Vagina (tissue), 2 donors: ENCODE measurements around the gene SURF4. TPM values are rescaled to one million over a fixed set of nuclear protein-coding genes. Genes with fewer than 3 reads are reported as not detected.

Source experiments
- DNase-seq, 2 donors: peaks; one replicate each; pipeline ENCODE4 v3.0.0-alpha.2; 2017; ENCODE audit errors: extremely low spot score in 2 of 2
- H3K27ac ChIP-seq: fragments of 200-600 bp; sonication (generic); one replicate; pipeline ENCODE4 v1.5.1; 2019
- H3K27me3 ChIP-seq: fragments of 200-600 bp; sonication (generic); one replicate; pipeline ENCODE4 v1.5.1; 2019
- H3K36me3 ChIP-seq, 2 donors: fragments of 200-600 bp; sonication (generic); one replicate each; pipeline ENCODE4 v1.5.1; 2017 to 2019
- H3K4me1 ChIP-seq: fragments of 200-600 bp; sonication (generic); one replicate; pipeline ENCODE4 v1.5.1; 2019
- H3K4me3 ChIP-seq, 2 donors: fragments of 200-600 bp; sonication (generic); 1 replicate in 1 of 2; 2 replicates in 1 of 2; pipeline ENCODE4 v1.5.1; 2016 to 2019
- H3K9me3 ChIP-seq: fragments of 200-600 bp; sonication (generic); one replicate; pipeline ENCODE4 v1.5.1; 2019
- POLR2A ChIP-seq, 2 donors: fragments of 450-650 bp; IDR thresholded peaks; one replicate each; pipeline ENCODE4 v1.6.1; 2017; ENCODE audit warnings: antibody characterized with exemption in 2 of 2, mild to moderate bottlenecking in 2 of 2, moderate library complexity in 2 of 2
- POLR2AphosphoS5 ChIP-seq, 2 donors: sonication (generic); formaldehyde crosslinking; IDR thresholded peaks; one replicate each; pipeline ENCODE4 v1.9.0; 2017; ENCODE audit warnings: antibody characterized with exemption in 2 of 2, mild to moderate bottlenecking in 2 of 2, low read depth in 1 of 2; ENCODE audit not compliant: insufficient read depth in 1 of 2
- intact Hi-C: fragments of 100-400 bp; cut with DNase I; formaldehyde crosslinking; loops from one replicate; pipeline ENCODE4 v1.15.1; 2023
- total RNA-seq: library from RNA; depleted of rRNA; stranded (reverse); fragments of >200 nt; gene quantifications from one replicate; pipeline ENCODE4 v1.2.3, GENCODE V29; 2016
- TF ChIP-seq, protein P1 (sequence below), 3 experiments: fragments of 450-650 bp in 2 of 3; fragments of 200-600 bp in 1 of 3; sonication (generic) in 1 of 3; IDR thresholded peaks; one replicate each; pipeline ENCODE4 v1.5.1; 2017 to 2019; ENCODE audit warnings: antibody characterized with exemption in 3 of 3, mild to moderate bottlenecking in 2 of 3, moderate library complexity in 2 of 3

Gene SURF4
- total RNA-seq: 112 TPM

DNA sequence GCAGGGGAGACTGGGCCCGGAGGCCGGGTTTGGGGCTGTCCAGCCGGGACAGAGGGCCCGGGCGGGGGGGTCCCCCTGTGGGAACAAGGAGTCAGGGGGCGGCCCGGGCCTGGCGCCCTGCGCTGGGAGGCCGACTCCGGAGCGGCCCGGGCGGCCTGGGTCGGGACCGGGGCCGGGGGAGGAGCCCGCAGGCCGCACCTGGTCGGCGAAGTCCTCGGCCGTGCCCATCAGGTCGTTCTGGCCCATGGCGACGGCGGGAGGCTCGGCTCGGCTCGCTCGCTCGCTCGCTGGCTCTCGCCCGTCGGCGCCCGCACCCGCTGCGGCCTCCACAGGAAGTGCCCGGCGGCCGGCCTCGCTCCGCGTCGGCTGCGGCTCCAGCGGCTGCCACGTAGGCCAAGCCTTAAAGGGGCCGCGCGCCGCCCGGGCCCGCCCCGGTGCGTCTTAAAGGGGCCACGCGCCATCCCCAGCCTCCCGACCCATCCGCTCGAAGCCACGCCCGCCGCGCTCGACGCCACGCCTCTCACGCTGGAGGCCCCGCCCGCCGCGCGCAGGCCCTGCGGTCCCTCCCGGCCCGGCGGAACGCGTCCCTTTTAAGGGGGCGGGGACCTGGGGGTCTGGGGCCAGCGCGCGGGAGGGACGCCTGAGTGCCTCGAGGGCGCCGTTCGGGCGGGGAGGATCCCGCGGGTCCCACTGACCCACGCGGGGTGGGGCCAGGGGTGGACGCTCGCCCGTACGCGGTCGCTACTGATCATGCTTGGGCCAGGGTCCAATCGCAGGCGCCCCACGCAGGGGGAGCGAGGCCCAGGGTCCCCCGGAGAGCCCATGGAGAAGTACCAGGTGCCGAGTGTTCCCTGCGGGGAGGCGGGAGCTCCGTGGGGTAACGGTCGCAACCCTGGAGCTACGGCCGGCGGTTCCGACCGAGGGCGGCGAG, at the start of gene SURF4, which contains the start of gene STKLD1:
SURF4 (minus strand) TSS at position 337 of the 931 bp plus-strand sequence; CDS start at position 246, 91 bp downstream.
STKLD1 (plus strand) TSS at position 643 of the 931 bp plus-strand sequence; CDS start at position 751, 108 bp downstream.
- intact Hi-C loops: loop anchor here (10.0 kb wide), 1 partner anchor 1771 kb away; no protein-coding TSS in a partner anchor
- Histone ChIP-seq H3K27ac (peak within 1 kb of the TSS; percentile 86), H3K36me3 (no peaks in the 10 kb centered on the region), H3K4me3 (peak within 1 kb of the TSS; percentile 91 to 92), H3K27me3 (no peaks in the 10 kb centered on the region), H3K4me1 (peaks cover 54% of the 10 kb centered on the region), H3K9me3 (no peaks in the 10 kb centered on the region)
- DNase-seq: no peak
- peak in 1 of 2 donors; percentile 49 for TF ChIP-seq POLR2AphosphoS5 (IDR thresholded peaks at IDR 0.05; ENCODE audit: insufficient read depth in 1 of 2, low read depth in 1 of 2)
- TF ChIP-seq, protein P1, sequence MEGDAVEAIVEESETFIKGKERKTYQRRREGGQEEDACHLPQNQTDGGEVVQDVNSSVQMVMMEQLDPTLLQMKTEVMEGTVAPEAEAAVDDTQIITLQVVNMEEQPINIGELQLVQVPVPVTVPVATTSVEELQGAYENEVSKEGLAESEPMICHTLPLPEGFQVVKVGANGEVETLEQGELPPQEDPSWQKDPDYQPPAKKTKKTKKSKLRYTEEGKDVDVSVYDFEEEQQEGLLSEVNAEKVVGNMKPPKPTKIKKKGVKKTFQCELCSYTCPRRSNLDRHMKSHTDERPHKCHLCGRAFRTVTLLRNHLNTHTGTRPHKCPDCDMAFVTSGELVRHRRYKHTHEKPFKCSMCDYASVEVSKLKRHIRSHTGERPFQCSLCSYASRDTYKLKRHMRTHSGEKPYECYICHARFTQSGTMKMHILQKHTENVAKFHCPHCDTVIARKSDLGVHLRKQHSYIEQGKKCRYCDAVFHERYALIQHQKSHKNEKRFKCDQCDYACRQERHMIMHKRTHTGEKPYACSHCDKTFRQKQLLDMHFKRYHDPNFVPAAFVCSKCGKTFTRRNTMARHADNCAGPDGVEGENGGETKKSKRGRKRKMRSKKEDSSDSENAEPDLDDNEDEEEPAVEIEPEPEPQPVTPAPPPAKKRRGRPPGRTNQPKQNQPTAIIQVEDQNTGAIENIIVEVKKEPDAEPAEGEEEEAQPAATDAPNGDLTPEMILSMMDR (IDR thresholded peaks at IDR 0.05): no peak
- peak in 1 of 2 donors; percentile 83 for TF ChIP-seq POLR2A (IDR thresholded peaks at IDR 0.05)

- H3K9me3 ChIP-seq: no peaks in the 10 kb centered on the region
- H3K36me3 ChIP-seq: no peaks in the 10 kb centered on the region
- H3K4me1 ChIP-seq: peaks cover 8% of the 10 kb centered on the region
- intact Hi-C loops: no loop called here
- TF ChIP-seq POLR2A (IDR thresholded peaks at IDR 0.05): no peak
- TF ChIP-seq, protein P1 (IDR thresholded peaks at IDR 0.05): no peak
- no peak for TF ChIP-seq POLR2AphosphoS5 (IDR thresholded peaks at IDR 0.05; ENCODE audit: insufficient read depth in 1 of 2, low read depth in 1 of 2)
- no peak for DNase-seq
- no peaks in the 10 kb centered on the region for H3K27me3 ChIP-seq
- H3K4me3 ChIP-seq: no peak overlapping the region
- no peak overlapping the region for H3K27ac ChIP-seq
Observed at GRCh38 chr9:133425049-133425632, 49.3 kb upstream of the SURF4 start.

DNA sequence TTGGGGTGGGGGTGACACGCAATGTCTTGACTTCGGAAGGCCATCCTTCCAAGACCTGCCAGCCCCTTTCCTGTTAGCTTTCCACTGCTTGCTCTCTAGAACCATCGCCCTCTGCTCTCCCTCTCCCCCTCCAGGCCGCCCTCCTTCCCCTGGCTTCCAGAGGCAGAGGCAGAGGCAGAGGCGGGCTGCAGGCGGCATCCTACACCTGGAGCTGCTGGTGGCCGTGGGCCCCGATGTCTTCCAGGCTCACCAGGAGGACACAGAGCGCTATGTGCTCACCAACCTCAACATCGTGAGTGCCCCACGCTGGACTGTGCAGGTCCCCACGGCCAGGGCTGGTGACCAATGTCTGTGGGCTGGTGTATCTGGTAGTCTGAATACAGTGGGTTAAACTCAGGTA, 48.3 kb upstream of the SURF4 start:
- peaks cover 5% of the 10 kb centered on the region for H3K4me1 ChIP-seq
- H3K36me3 ChIP-seq: no peaks in the 10 kb centered on the region
- H3K9me3 ChIP-seq: no peaks in the 10 kb centered on the region
- DNase-seq: no peak
- H3K27me3 ChIP-seq: no peaks in the 10 kb centered on the region
- intact Hi-C loops: no loop called here
- no peak overlapping the region for H3K27ac ChIP-seq
- no peak overlapping the region for H3K4me3 ChIP-seq
- TF ChIP-seq POLR2A (IDR thresholded peaks at IDR 0.05): no peak
- TF ChIP-seq, protein P1 (IDR thresholded peaks at IDR 0.05): no peak
- no peak for TF ChIP-seq POLR2AphosphoS5 (IDR thresholded peaks at IDR 0.05; ENCODE audit: insufficient read depth in 1 of 2, low read depth in 1 of 2)

DNA sequence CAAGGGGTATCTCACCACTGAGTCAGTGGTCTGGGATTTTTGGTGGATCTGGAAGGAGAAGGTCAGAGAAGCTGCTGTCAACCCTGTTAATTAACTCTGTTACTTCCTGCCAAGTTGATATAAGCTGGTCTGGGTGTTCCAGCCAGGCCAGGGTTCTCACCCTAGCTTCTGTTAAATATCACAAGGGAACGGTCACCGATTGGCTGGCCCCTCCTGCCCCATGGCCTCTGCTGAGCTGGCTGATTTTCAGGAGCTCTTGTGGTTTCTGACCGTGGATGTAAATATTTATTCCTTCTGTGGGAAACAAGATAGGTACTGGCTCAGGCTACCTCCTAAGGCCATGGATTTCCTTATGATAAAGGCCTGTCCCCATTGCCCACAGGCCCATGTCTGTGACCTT, 47.4 kb upstream of the SURF4 start:
- intact Hi-C loops: no loop called here

More for the DNA sequence above, 47.4 kb upstream of the SURF4 start:
- Histone ChIP-seq H3K4me1 (peaks cover 10% of the 10 kb centered on the region), H3K36me3 (no peaks in the 10 kb centered on the region), H3K9me3 (no peaks in the 10 kb centered on the region), H3K27me3 (no peaks in the 10 kb centered on the region), H3K4me3 (no peak overlapping the region), H3K27ac (no peak overlapping the region)
- TF ChIP-seq, protein P1 (IDR thresholded peaks at IDR 0.05): no peak
- TF ChIP-seq POLR2A (IDR thresholded peaks at IDR 0.05) (no peak), POLR2AphosphoS5 (IDR thresholded peaks at IDR 0.05; ENCODE audit: insufficient read depth in 1 of 2, low read depth in 1 of 2) (no peak)
- DNase-seq: no peak
